K562 (cell line): ENCODE data around the gene CEP85L. TPM values are rescaled to one million over a fixed set of nuclear protein-coding genes. Genes with fewer than 3 reads are reported as not detected.

Experiments
- ARID2 ChIP-seq: fragments of 450-650 bp; IDR thresholded peaks from 2 replicates; pipeline ENCODE4 v1.6.1; 2017; ENCODE audit warnings: antibody characterized with exemption, mild to moderate bottlenecking
- NR0B1 ChIP-seq: fragments of 450-650 bp; IDR thresholded peaks from one replicate; pipeline ENCODE4 v1.6.1; 2018; ENCODE audit warnings: mild to moderate bottlenecking, moderate library complexity; ENCODE audit not compliant: partially characterized antibody
- SMARCA5 ChIP-seq: fragments of 450-650 bp; IDR thresholded peaks from 2 replicates; pipeline ENCODE4 v1.6.1; 2016
- ZNF407 ChIP-seq: fragments of 450-650 bp; IDR thresholded peaks from 2 replicates; pipeline ENCODE4 v1.6.1; 2016; ENCODE audit warnings: low read depth
- polyA plus RNA-seq, 8 experiments: library from polyadenylated mRNA; depleted of rRNA in 4 of 8; stranded (reverse) in 5 of 8; unstranded in 3 of 8; fragments of >200 nt; fragmentation: Nextera tagmentation in 2 of 8; fragmentation: Illumina TruSeq in 1 of 8; extraction: Ambion mirVana in 2 of 8; extraction: Trizol in 1 of 8; gene quantifications; 2 replicates each; pipeline versions ENCODE4 v1.2.1 to v1.2.3, GENCODE V29; 2011 to 2014; ENCODE audit warnings: inconsistent platforms in 1 of 8, missing spikeins in 1 of 8
- total RNA-seq, 7 experiments: library from RNA; depleted of rRNA in 6 of 7; stranded (reverse); fragments of >200 nt in 6 of 7; fragmentation: Illumina TruSeq in 2 of 7; extraction: Trizol in 2 of 7; gene quantifications; 2 replicates each; pipeline versions ENCODE4 v1.2.1 to v1.2.3, GENCODE V29; 2011 to 2021; ENCODE audit warnings: low replicate concordance in 1 of 7

Gene CEP85L
- total and polyA plus RNA-seq, 9 of the 15 experiments (the other 6 are each of a cell fraction or from before 2014, with no cell fraction given) = 4.5 to 15.8 (median 8.3) TPM

- TF ChIP-seq ZNF407 (no peak), ARID2 (no peak), NR0B1 (no peak), SMARCA5 (no peak)
These were observed 107.3 kb downstream of the CEP85L start (continued) for GRCh38 chr6:118544105-118544504.
